SIG-M5 treated with dmso at 0.1 percent for 504 hours (cell line): ENCODE data around the gene SLC12A7.
"Not testable (repeated sequence)": the region's sequence is repeated elsewhere in the genome, so short reads cannot be mapped to it uniquely, and the experiment has no call there.

Experiments used
- DNase-seq: peaks from one replicate; lab custom pipeline; 2025; ENCODE audit not compliant: unreplicated experiment; lab: John Stamatoyannopoulos, UW

The SLC12A7 gene

GRCh38 chr5:1127959-1128785, 16.3 kb upstream of the SLC12A7 start:
- no peak for DNase-seq

GRCh38 chr5:1125695-1126094, 13.8 kb upstream of the SLC12A7 start:
- not testable (repeated sequence) for DNase-seq

GRCh38 chr5:1125030-1125357, 13.1 kb upstream of the SLC12A7 start:
- no peak for DNase-seq

- DNase-seq = no peak
Measured at GRCh38 chr5:1124205-1125029, 12.6 kb upstream of the SLC12A7 start.

DNA sequence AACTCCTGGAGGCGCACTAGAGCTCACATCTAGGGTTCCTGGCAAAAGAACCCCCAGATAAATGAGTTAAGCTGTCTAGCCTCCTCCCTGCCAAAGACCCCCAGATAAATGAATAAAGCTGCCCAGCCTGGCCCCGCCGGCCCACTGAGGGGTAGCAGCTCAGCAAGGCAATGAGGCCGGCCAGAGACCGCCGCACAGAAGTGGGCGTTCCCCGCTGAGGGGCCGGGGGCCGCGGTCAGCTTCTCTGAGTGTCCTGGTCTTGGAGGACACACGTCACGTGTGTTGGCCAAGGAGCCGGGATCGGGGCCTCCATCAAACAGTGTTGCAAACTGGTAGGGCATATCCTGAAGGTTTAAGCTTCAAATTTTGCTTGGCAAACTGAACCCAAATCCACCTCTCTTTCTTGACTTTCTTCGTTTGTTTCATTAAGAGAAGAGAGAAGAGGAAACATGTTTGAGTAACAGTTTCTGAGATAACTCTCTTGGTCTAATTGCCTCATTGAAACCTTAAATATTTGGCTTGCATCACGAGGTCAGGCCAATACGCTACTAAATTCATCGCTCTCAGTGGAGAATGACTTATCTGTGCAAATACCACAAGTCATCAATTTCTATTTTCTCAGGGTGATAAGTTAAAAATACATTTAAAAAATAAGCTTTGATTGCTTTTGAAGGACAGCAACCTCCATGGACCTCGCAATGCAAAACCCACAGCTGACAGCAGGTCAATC, 11.7 kb upstream of the SLC12A7 start:
- DNase-seq = no peak

DNA sequence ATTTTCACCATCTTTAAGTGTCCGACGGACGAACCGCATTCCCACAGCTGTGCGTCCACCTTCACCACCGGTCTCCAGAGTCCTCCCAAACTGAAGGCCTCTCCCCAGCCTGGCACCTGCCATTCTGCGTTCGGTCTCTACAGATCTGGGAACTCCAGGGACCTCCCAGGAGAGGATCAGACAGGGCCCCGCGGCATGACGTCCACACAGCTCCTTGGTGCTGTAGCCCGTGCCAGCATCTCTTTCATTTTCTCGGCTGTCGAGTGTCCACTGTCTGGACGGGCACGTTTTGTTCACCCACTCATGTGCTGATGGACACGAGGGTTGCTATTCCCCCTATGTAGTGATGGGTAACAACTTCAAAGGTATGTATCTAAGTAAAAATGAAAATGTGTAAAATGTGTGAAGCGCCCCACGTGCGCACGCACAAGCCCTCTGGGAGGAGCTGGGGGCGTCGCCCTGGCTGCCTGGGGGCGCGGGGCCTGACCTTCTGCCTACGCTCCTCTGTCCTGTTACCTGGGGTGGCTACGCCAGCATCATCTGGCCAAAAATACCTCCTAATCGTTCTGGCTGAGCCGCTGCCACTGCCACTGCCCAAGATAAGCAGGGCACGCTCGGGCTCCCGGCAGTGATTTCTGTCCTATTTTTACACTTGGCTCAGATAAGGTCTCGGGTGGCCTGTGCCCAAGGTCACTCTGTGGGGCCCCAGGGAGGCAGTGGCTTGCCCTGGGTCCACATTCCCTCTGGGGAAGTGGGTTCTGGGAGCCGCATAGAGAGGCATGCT, 10.8 kb upstream of the SLC12A7 start:
- DNase-seq = no peak

- no peak for DNase-seq
Measured at GRCh38 chr5:1121891-1122290, 10.0 kb upstream of the SLC12A7 start.

DNA sequence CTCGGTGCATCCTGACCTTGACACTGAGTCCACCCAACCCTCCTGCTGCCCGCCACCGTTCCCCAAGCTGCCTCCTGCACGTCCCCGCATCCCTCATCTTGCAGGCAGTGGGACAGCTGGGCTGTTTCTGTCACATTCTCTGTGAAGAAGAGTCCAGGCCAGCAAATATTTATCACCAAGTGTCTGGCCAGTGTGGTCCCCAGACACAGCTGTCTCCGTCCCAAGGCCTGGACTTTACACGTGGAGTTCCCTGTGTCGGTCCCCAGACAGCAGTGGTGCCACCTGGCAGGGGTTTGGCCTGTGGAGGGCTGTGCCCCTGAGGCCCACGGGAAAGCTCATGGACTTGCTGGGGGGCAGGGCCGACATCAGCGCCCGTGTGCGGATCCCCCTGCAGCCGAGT, 9.2 kb upstream of the SLC12A7 start:
- no peak for DNase-seq

DNA sequence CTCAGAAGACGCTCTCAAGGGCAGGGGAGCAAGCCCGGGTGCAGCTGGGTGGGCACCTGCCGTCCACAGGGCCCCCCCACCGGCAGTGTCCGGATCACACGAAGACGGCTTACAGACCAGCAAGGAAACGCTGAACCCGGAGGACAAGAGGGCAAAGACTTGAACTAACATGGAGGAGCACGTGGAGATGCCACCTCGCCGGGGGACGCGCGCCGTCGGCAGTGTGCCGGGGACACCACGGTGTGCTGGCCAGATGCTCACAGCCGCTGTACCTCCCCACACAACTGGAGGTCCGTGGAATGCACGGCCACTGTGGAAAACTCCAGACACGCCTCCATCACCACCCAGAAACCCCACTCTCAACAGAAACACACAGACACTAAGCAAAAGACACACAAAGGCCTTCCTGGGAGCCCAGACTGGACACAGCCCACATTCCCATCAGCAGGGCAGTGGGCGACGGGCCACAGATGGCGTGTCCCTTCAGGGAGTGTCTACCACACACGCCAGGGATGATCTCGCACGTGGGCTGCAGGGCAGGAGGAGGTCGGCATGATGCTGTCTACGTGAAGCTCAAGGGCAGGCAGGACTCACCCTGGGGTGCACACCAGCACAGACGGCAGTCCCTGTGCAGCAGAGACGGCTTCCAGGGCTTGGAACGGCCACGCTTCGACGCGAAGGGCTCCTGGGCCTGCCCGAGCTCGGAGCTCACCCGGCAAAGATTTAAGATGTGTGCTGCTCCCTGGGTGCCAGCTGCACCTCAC, 8.6 kb upstream of the SLC12A7 start:
- no peak for DNase-seq

GRCh38 chr5:1119312-1119831, 7.5 kb upstream of the SLC12A7 start:
- no peak for DNase-seq

GRCh38 chr5:1118738-1119137, 6.9 kb upstream of the SLC12A7 start:
- no peak for DNase-seq

- DNase-seq = no peak
Measured at GRCh38 chr5:1118231-1118698, 6.4 kb upstream of the SLC12A7 start.

DNA sequence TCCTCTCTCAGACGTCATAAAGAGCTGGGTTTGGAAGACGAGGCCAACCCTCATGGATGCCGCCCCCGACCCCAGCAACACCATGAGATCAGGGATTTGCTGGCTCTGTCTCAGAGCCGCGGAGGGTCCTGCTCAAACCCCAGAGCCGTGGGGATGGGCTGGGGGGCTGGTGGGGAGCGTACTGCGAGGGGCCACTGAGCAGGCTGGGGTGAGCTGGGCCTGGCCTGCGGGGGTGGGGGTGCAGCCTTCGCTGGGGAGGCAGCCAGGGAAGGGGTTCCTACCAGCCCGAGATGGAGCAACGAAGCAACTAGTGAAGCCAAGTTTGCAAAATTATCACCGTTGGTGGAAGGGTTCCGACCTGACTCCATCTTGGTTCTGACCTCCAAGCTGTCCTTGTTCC, 5.1 kb upstream of the SLC12A7 start:
- DNase-seq = no peak

- no peak for DNase-seq
Measured at GRCh38 chr5:1116109-1116740, 4.4 kb upstream of the SLC12A7 start.

- DNase-seq = no peak
Measured at GRCh38 chr5:1115123-1115815, 3.4 kb upstream of the SLC12A7 start.

DNA sequence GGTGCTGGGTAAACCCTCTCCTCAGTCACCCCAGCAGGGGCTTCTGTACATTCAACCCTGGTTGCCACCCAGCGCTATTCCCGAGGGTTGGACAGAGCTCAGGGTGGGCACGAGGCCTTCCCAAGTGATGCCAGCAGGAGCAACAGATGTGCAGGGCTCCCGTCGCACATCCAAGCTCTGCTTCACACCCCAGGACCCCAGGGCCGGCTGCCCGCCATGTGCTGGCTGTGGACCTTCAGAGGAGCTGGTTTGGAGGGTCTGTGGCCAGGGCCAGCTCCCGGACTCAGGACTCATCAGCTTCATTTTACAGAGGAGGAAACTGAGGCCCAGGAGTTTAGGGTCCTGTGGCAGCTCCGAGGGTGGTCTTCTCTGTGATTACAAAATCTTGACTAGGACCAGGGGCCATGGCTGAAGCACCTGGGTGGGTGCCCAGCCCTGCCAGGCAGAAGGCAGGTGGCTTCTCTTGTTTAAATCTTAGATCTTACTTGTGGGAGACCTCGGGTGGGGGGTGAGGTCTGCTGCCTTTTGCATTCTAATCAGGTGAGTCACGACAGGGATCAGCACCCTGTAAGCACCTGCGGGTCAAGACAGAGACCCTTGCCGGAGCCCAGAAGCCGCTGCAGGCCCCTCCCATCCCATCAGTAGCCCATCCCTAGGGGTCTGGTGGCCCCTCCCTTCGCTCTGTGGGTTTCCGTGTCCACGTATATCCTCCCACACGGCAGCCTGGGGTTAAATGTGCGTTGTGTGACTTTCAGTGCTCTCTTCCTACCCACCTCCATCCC, 2.1 kb upstream of the SLC12A7 start:
- no peak for DNase-seq

DNA sequence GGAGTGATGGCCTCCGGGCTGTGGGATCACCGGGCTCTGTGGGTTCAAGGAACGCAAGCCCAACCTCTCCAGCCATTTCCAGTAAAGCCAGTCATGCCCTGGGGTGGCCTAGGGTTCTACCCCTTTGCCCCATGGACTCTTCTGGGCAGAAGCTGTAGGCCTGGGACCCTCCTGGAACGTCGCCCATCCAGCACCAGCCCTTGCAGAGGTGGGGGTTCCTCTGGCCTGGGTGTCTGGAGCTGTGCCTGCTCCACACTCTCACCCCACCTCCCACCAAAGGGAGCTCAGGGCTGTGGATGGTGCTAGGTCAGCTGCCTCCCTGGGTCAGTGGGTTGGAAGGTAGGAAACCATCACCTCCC, 1.4 kb upstream of the SLC12A7 start:
- no peak for DNase-seq
